ENCODE data around the gene TMEM125. TPM values are rescaled to one million over a fixed set of nuclear protein-coding genes. Genes with fewer than 3 reads are reported as not detected.

The TMEM125 gene
- total RNA-seq, 1 donor from 2014 or later = 0.64 TPM

- no peaks in the 10 kb centered on the region for H3K9me3 ChIP-seq (ENCODE audit: insufficient read depth, low read depth, low read length)
- Mint-ChIP-seq H3K4me1 (ENCODE audit: low read depth, unreplicated experiment) (peaks cover 2% of the 10 kb centered on the region), H3K27ac (ENCODE audit: unreplicated experiment) (no peak overlapping the region), H3K36me3 (ENCODE audit: low read depth, unreplicated experiment) (peaks cover 5% of the 10 kb centered on the region), H3K27me3 (ENCODE audit: low read depth, unreplicated experiment) (peaks cover 26% of the 10 kb centered on the region), H3K4me3 (ENCODE audit: unreplicated experiment) (no peak overlapping the region), H3K9me3 (ENCODE audit: unreplicated experiment) (peaks cover 2% of the 10 kb centered on the region)
- no peaks in the 10 kb centered on the region for H3K4me1 ChIP-seq (ENCODE audit: insufficient read depth, low read length)
- no peak for FAIRE-seq
- H2AFZ ChIP-seq (ENCODE audit: low read depth, low read length) = no peak overlapping the region
- H3K4me2 ChIP-seq (ENCODE audit: low read length) = no peak overlapping the region
- no peaks in the 10 kb centered on the region for H4K20me1 ChIP-seq (ENCODE audit: insufficient read depth, low read length)
- H3K4me3 ChIP-seq (ENCODE audit: insufficient read depth, low read depth, low read length) = no peak overlapping the region
- H3K27ac ChIP-seq (ENCODE audit: low read depth, low read length) = no peak overlapping the region
- H3K79me2 ChIP-seq (ENCODE audit: insufficient read depth, low read length) = no peaks in the 10 kb centered on the region
- peaks cover 6% of the 10 kb centered on the region for H3K27me3 ChIP-seq (ENCODE audit: insufficient read depth, low read length)
- TF ChIP-seq, protein P1, sequence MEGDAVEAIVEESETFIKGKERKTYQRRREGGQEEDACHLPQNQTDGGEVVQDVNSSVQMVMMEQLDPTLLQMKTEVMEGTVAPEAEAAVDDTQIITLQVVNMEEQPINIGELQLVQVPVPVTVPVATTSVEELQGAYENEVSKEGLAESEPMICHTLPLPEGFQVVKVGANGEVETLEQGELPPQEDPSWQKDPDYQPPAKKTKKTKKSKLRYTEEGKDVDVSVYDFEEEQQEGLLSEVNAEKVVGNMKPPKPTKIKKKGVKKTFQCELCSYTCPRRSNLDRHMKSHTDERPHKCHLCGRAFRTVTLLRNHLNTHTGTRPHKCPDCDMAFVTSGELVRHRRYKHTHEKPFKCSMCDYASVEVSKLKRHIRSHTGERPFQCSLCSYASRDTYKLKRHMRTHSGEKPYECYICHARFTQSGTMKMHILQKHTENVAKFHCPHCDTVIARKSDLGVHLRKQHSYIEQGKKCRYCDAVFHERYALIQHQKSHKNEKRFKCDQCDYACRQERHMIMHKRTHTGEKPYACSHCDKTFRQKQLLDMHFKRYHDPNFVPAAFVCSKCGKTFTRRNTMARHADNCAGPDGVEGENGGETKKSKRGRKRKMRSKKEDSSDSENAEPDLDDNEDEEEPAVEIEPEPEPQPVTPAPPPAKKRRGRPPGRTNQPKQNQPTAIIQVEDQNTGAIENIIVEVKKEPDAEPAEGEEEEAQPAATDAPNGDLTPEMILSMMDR (IDR thresholded peaks at IDR 0.05; ENCODE audit: insufficient read depth, low read depth, low read length) = no peak
- no peak for TF ChIP-seq EZH2 (IDR thresholded peaks at IDR 0.05; ENCODE audit: insufficient read depth, low read length)
- DNase-seq (ENCODE audit: low read depth) = no peak
- no peak overlapping the region for H3K9ac ChIP-seq (ENCODE audit: low read length)
- H3K36me3 ChIP-seq (ENCODE audit: insufficient read depth, low read length) = no peaks in the 10 kb centered on the region
These were observed 16.8 kb downstream of the TMEM125 start for GRCh38 chr1:43286533-43286932.

GRCh38 chr1:43288058-43288784 lies 18.4 kb downstream of the TMEM125 start:
- H3K4me3 ChIP-seq (ENCODE audit: insufficient read depth, low read depth, low read length) = no peak overlapping the region
- no peaks in the 10 kb centered on the region for H3K36me3 ChIP-seq (ENCODE audit: insufficient read depth, low read length)
- Mint-ChIP-seq H3K36me3 (ENCODE audit: low read depth, unreplicated experiment) (peaks cover 5% of the 10 kb centered on the region), H3K9me3 (ENCODE audit: unreplicated experiment) (peaks cover 2% of the 10 kb centered on the region), H3K4me1 (ENCODE audit: low read depth, unreplicated experiment) (peaks cover 2% of the 10 kb centered on the region), H3K27me3 (ENCODE audit: low read depth, unreplicated experiment) (peaks cover 33% of the 10 kb centered on the region), H3K27ac (ENCODE audit: unreplicated experiment) (no peak overlapping the region), H3K4me3 (ENCODE audit: unreplicated experiment) (no peak overlapping the region)
- no peak for FAIRE-seq
- H3K79me2 ChIP-seq (ENCODE audit: insufficient read depth, low read length) = no peaks in the 10 kb centered on the region
- H4K20me1 ChIP-seq (ENCODE audit: insufficient read depth, low read length) = no peaks in the 10 kb centered on the region
- H3K4me1 ChIP-seq (ENCODE audit: insufficient read depth, low read length) = no peaks in the 10 kb centered on the region
- no peak overlapping the region for H3K27ac ChIP-seq (ENCODE audit: low read depth, low read length)
- no peak overlapping the region for H3K4me2 ChIP-seq (ENCODE audit: low read length)
- no peak overlapping the region for H3K9ac ChIP-seq (ENCODE audit: low read length)
- H3K9me3 ChIP-seq (ENCODE audit: insufficient read depth, low read depth, low read length) = no peaks in the 10 kb centered on the region
- no peak overlapping the region for H2AFZ ChIP-seq (ENCODE audit: low read depth, low read length)
- DNase-seq (ENCODE audit: low read depth) = no peak
- peaks cover 6% of the 10 kb centered on the region for H3K27me3 ChIP-seq (ENCODE audit: insufficient read depth, low read length)
- TF ChIP-seq, protein P1 (IDR thresholded peaks at IDR 0.05; ENCODE audit: insufficient read depth, low read depth, low read length) = no peak
- TF ChIP-seq EZH2 (IDR thresholded peaks at IDR 0.05; ENCODE audit: insufficient read depth, low read length) = no peak
